ENCODE measurements around the gene NELFCD. TPM values are rescaled to one million over a fixed set of nuclear protein-coding genes. Genes with fewer than 3 reads are reported as not detected.

NELFCD gene
- total RNA-seq, 2 donors from 2014 or later = 24.5 to 27.5 TPM

- no peak overlapping the region for H3K4me3 ChIP-seq
- H3K27ac ChIP-seq = no peak overlapping the region
- TF ChIP-seq CTCF (IDR thresholded peaks at IDR 0.05) = no peak
- peaks cover 0 to 7% of the 10 kb centered on the region in 2 donors for H3K4me1 ChIP-seq
- H3K9me3 ChIP-seq = no peaks in the 10 kb centered on the region
- H3K27me3 ChIP-seq = no peaks in the 10 kb centered on the region
- no peak for DNase-seq (ENCODE audit: low spot score)
- peaks cover 94% of the 10 kb centered on the region for H3K36me3 ChIP-seq
Observed at GRCh38 chr20:58993332-58994248, 12.5 kb downstream of the NELFCD start.

- no peak for TF ChIP-seq CTCF (IDR thresholded peaks at IDR 0.05)
- no peak overlapping the region for H3K27ac ChIP-seq
- H3K36me3 ChIP-seq = peaks cover 84% of the 10 kb centered on the region
- no peaks in the 10 kb centered on the region for H3K9me3 ChIP-seq
- no peaks in the 10 kb centered on the region for H3K27me3 ChIP-seq
- H3K4me1 ChIP-seq = peaks cover 0 to 7% of the 10 kb centered on the region in 2 donors
- no peak for DNase-seq (ENCODE audit: low spot score)
- no peak overlapping the region for H3K4me3 ChIP-seq
Observed at GRCh38 chr20:58994390-58995159, 13.5 kb downstream of the NELFCD start.

GRCh38 chr20:58995461-58996225, 14.6 kb downstream of the NELFCD start:
- no peak for DNase-seq (ENCODE audit: low spot score)
- Histone ChIP-seq H3K9me3 (no peaks in the 10 kb centered on the region), H3K4me3 (no peak overlapping the region), H3K4me1 (peaks cover 0 to 7% of the 10 kb centered on the region in 2 donors), H3K27ac (no peak overlapping the region), H3K27me3 (no peaks in the 10 kb centered on the region), H3K36me3 (peaks cover 81% of the 10 kb centered on the region)
- TF ChIP-seq CTCF (IDR thresholded peaks at IDR 0.05) = no peak

GRCh38 chr20:58996226-58996611, 15.2 kb downstream of the NELFCD start:
- no peak for DNase-seq (ENCODE audit: low spot score)
- H3K9me3 ChIP-seq = no peaks in the 10 kb centered on the region
- no peak overlapping the region for H3K4me3 ChIP-seq
- H3K4me1 ChIP-seq = peaks cover 0 to 7% of the 10 kb centered on the region in 2 donors
- no peak for TF ChIP-seq CTCF (IDR thresholded peaks at IDR 0.05)
- H3K27me3 ChIP-seq = no peaks in the 10 kb centered on the region
- H3K36me3 ChIP-seq = peaks cover 81% of the 10 kb centered on the region
- no peak overlapping the region for H3K27ac ChIP-seq

GRCh38 chr20:58997141-58997770, 16.2 kb downstream of the NELFCD start:
- H3K4me1 ChIP-seq = peaks cover 0 to 7% of the 10 kb centered on the region in 2 donors
- H3K4me3 ChIP-seq = no peak overlapping the region
- no peaks in the 10 kb centered on the region for H3K9me3 ChIP-seq
- H3K27ac ChIP-seq = no peak overlapping the region
- TF ChIP-seq CTCF (IDR thresholded peaks at IDR 0.05) = no peak
- no peaks in the 10 kb centered on the region for H3K27me3 ChIP-seq
- H3K36me3 ChIP-seq = peaks cover 79% of the 10 kb centered on the region
- no peak for DNase-seq (ENCODE audit: low spot score)

Measured in right atrium auricular region (tissue), 2 donors.